ENCODE results near the gene OR2W3. TPM values are rescaled to one million over a fixed set of nuclear protein-coding genes. Genes with fewer than 3 reads are reported as not detected.

Gene OR2W3
- total RNA-seq, 6 experiments from 2014 or later, result 0.24 to 1.2 (median 0.43) TPM; not detected in 3

- ATAC-seq, result no peak
- H3K36me3 ChIP-seq, result no peaks in the 10 kb centered on the region
- intact Hi-C loops (cut with DNase I), result no loop called here
- H3K9me3 ChIP-seq, result no peaks in the 10 kb centered on the region
- H3K27ac ChIP-seq, result no peak overlapping the region
- 83% methylated on average over 10 of the region's 10 CpGs for WGBS (ENCODE audit: insufficient coverage, low coverage, low lambda C conversion rate, missing lambda C conversion rate)
- DNase-seq, result no peak
- TF ChIP-seq CTCF (IDR thresholded peaks at IDR 0.05) (no peak), POLR2A (IDR thresholded peaks at IDR 0.05) (no peak)
- no peak overlapping the region for H3K4me3 ChIP-seq
- no peaks in the 10 kb centered on the region for H3K4me1 ChIP-seq
- no peaks in the 10 kb centered on the region for H3K27me3 ChIP-seq
Measured at GRCh38 chr1:247884797-247885413, 10.5 kb upstream of the OR2W3 start.

DNA sequence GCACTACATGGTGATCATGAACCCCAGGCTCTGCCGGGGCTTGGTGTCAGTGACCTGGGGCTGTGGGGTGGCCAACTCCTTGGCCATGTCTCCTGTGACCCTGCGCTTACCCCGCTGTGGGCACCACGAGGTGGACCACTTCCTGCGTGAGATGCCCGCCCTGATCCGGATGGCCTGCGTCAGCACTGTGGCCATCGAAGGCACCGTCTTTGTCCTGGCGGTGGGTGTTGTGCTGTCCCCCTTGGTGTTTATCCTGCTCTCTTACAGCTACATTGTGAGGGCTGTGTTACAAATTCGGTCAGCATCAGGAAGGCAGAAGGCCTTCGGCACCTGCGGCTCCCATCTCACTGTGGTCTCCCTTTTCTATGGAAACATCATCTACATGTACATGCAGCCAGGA lies 589 bp downstream of the OR2W3 start:
- no peaks in the 10 kb centered on the region for H3K9me3 ChIP-seq
- DNase-seq, result no peak

DNA sequence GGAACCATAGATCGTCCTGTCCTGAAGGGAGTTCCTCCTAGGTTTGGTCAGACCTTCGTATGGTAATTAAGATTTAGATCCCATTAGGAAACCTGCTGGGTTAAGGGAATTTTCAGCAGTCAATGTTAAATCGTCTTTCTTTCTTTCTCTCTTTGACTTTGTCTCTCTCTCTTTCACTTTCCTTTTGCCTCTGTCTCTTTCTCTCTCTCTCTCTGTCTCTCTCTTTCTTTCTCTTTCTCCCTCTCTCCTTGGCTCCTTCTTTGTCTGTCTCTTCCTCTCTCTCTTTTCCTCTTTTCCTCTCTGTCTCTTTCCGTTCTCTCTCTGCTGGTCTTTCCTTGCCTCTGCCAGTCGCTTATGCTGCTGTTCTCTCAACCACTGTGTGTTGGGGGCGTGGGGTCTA lies 8.7 kb downstream of the OR2W3 start:
- no peak overlapping the region for H3K4me3 ChIP-seq
- H3K27ac ChIP-seq, result no peak overlapping the region
- no peaks in the 10 kb centered on the region for H3K4me1 ChIP-seq
- no peaks in the 10 kb centered on the region for H3K27me3 ChIP-seq
- TF ChIP-seq POLR2A (IDR thresholded peaks at IDR 0.05) (no peak), CTCF (IDR thresholded peaks at IDR 0.05) (no peak)
- intact Hi-C loops (cut with DNase I), result no loop called here
- DNase-seq (no peak), ATAC-seq (no peak)
- H3K36me3 ChIP-seq, result no peaks in the 10 kb centered on the region
- no peaks in the 10 kb centered on the region for H3K9me3 ChIP-seq
- 65% methylated on average over 6 of the region's 6 CpGs for WGBS (ENCODE audit: insufficient coverage, low coverage, low lambda C conversion rate, missing lambda C conversion rate)

More for the DNA sequence above, 589 bp downstream of the OR2W3 start:
- 56% methylated on average over 3 of the region's 14 CpGs for WGBS (ENCODE audit: insufficient coverage, low coverage, low lambda C conversion rate, missing lambda C conversion rate)
- ATAC-seq, result peak in 1 of 4 donors; percentile 29
- no peak overlapping the region for H3K27ac ChIP-seq
- no peak for TF ChIP-seq CTCF (IDR thresholded peaks at IDR 0.05)
- TF ChIP-seq POLR2A (IDR thresholded peaks at IDR 0.05), result no peak
- H3K4me3 ChIP-seq, result no peak overlapping the region
- H3K27me3 ChIP-seq, result no peaks in the 10 kb centered on the region
- no peaks in the 10 kb centered on the region for H3K4me1 ChIP-seq
- intact Hi-C loops (cut with DNase I), result no loop called here
- H3K36me3 ChIP-seq, result no peaks in the 10 kb centered on the region

- no peaks in the 10 kb centered on the region for H3K27me3 ChIP-seq
- DNase-seq (no peak), ATAC-seq (no peak)
- H3K27ac ChIP-seq, result no peak overlapping the region
- no peaks in the 10 kb centered on the region for H3K36me3 ChIP-seq
- WGBS (ENCODE audit: insufficient coverage, low coverage, low lambda C conversion rate, missing lambda C conversion rate), result 75% methylated on average over 5 of the region's 13 CpGs
- H3K9me3 ChIP-seq, result no peaks in the 10 kb centered on the region
- intact Hi-C loops (cut with DNase I), result no loop called here
- TF ChIP-seq CTCF (IDR thresholded peaks at IDR 0.05), result no peak
- no peaks in the 10 kb centered on the region for H3K4me1 ChIP-seq
- H3K4me3 ChIP-seq, result no peak overlapping the region
Measured at GRCh38 chr1:247905181-247905580, 9.8 kb downstream of the OR2W3 start.
